GM19455 (cell line): ENCODE results near the gene COPS9.

Experiments
- ATAC-seq: cut with Tn5 transposase; IDR thresholded peaks from one replicate; pipeline ENCODE4 v1.9.1; 2021; ENCODE audit not compliant: unreplicated experiment

The COPS9 gene

DNA sequence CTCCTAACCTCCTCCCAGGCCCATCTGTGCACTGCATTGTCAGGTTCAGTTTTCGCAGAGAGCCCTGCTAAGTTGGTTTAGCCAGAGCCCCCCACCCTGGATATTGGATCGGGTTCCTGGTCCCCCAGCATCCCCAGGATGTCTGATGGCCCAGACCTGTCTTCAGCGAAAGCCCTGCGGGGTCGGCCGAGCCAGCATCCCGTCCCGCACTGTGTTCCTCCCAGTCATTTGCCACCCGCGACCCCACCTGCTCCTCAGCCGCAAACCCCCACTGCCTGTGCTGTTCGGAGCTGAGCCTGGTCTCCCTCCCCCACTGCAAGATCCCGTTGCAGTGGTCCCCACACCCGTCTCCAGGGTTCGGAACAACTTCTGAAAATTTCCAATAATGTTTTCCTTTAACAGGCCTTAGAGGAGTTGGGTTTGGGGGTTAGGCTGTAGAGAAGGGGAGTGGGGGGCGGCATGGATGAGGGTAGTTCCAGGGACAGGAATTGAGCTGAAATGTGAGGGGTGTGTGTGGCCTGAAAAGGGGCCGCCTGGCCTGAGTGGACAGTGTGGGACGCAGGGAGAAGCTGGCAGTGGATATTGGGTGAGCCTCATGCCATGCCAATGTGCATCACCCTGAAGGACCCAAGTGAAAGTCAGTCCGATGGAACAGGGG lies 1.6 kb upstream of the COPS9 start:
- no peak for ATAC-seq

DNA sequence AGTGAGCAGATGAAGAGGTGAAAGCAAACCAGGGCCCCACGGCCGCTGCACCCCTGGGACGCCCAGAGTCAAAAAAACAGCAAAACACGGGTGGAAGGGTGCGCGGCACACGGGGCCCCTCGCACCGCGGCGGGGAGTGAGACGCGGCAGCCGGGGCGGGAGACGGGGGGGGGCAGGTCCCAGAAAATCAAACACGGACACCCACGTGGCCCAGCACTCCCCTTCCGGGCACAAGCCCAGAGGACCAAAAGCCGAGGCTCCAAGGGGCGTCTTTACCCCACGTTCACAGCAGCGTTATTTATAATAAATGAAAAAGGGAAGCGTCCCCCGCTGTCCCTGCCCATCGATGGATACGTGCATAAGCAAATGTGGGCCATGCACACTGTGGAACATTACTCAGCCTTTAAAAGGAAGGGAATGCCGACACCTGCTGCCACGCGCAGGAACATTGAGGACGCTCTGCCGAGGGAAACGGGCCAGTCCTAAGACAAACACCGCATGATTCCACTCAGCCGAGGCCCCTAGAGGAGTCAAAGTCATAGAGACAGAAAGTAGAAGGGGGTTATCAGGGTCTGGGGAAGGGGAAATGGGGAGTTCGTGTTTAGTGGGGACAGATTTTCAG lies 677 bp upstream of the COPS9 start:
- peak; percentile 8 for ATAC-seq

DNA sequence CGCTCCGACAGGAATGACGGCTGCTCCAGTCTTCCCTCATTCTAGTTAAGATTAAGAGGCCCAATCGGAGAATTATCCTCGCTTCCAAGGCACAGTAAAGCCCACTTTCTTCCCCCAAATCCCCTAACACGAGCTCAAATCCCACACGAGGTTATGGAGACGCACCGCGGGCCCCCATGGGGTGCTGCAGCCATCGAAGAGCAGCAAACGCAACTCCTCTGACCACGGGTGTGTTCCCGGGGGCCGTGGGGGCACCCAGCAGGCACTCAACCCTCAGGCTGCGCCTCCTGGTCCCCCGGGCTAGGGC lies 446 bp downstream of the COPS9 start:
- ATAC-seq, result no peak

DNA sequence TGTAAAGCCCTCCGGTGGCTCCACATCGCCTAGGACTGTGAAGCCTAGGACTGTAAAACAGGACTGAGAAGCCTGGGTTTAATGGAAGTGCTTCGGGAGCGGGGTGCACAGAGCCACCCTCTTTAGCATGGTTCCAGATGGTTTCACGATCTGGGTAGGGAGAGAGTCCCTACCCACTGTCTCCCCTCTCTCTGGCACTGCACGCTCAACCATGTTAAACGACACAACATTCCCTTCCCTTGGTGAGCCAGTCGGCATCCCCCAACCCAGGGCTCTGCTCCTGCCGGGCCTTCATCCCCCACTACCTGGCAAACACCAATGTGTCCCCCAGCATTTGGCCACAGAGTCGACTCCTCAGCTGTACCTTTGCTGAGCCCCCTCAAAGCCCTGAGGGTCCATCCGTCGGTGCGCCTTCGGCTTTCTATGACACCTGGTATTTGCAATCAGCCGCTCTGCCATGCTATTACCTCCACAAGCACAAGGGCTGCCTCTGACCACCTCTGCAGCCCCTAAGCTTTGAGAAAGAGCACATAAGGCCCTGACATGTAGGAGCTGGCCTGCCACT lies 1.1 kb downstream of the COPS9 start:
- ATAC-seq, result no peak

DNA sequence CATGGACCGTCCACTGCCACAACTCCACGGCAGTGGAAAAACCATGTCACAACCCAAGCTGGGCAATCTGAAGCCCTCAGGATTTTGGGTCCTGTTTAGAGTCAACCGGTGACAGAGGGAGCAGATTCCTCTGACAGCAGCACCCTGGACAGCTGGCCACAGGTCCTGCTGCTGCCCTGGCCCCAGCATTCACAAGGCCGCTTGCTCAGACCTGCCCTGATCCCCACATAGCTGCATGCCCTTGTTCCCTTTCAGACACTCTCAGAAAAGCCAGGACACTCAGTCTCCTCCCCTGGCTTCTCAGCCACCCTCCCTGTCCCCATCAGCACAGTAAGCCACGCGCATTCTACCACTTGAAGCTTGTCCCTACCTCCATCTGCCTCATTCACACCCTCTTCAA lies 1.6 kb downstream of the COPS9 start:
- ATAC-seq, result no peak

DNA sequence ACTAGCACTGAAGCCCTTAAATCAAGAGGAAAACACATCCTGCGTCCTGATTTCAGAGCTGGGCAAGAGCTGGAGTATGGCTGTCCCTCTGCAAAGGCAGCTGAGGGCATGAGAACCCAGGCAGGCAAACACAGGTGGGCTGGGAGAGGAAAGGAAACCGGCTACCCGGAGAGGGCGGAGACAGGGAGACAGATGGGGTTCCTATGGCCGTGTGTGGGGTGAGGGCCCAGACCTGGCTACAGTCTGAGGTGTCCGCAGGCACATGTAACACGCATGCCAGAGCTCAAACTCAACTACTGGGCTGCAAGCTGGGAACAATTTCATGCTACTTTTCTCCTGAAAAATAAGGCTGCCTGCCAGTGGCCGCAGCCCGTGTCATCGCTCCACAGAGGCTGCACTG lies 2.7 kb downstream of the COPS9 start:
- no peak for ATAC-seq

DNA sequence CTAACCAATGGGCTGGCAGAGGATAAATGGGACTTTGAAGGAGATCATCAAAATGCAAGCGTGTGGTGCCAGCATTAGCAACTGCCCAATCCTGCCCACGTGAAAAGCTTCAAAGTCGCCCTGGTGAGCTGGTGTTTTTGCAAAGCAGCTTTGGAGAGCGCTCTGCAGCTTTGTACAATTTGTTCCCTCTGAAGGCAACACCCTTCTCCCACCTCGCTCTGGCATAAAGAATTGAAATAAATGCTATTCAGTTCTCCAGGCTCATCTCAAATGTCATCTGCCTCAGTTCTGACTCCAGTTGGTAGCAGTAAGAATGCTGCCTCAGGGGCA lies 3.5 kb downstream of the COPS9 start:
- ATAC-seq, result no peak

DNA sequence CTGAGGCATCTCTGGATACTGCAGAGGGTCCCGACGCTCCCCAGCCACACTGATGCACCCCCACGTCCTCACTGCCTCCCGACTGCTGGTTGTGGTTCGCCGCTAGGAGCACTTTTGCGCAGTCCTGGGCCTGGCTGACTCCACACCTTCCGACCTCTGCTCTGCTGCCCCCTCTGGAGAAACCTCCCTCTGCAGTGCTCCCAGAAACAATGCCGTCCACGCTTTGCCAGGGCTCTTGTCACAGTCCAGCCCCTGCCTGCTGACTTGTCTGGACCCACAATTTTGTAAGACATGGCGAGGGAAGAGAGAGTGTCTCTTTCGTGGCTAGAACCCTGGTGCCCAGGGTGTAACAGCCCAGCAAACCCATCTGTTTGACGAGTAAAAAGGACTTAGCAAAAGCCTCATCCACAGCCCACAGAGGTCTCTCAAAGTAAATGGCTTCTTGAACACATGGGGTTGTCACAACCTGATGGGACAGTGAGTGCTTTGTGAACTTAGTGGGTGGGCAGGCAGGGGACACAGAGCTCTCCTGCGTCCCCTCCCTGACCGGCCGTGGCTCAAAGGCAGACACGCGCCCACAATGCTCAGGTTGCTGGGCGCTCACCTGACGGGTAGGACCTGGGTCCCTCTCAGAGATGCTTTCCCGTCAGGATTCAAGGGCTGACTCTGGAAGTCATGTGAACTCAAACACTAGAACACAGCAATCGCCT lies 4.0 kb downstream of the COPS9 start:
- no peak for ATAC-seq

DNA sequence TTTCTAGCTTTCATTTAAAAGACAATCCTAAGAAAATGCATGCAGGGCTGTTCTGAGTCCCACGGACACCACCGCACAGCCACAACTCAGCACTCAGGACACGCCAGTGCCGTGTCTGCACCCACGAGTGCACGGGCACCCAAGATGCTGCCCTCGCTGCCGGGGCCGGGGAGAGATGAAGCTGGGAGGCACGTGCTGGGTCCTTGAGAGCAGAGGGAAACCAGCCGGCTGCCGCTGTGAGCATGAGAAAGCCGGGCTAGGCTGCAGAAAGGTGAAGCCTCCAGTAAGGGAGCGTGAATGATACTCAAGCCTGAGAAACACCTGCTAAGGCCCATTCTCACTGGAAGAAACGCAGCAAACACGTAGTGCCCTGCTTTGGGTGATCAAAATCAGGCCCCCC lies 4.8 kb downstream of the COPS9 start:
- no peak for ATAC-seq

DNA sequence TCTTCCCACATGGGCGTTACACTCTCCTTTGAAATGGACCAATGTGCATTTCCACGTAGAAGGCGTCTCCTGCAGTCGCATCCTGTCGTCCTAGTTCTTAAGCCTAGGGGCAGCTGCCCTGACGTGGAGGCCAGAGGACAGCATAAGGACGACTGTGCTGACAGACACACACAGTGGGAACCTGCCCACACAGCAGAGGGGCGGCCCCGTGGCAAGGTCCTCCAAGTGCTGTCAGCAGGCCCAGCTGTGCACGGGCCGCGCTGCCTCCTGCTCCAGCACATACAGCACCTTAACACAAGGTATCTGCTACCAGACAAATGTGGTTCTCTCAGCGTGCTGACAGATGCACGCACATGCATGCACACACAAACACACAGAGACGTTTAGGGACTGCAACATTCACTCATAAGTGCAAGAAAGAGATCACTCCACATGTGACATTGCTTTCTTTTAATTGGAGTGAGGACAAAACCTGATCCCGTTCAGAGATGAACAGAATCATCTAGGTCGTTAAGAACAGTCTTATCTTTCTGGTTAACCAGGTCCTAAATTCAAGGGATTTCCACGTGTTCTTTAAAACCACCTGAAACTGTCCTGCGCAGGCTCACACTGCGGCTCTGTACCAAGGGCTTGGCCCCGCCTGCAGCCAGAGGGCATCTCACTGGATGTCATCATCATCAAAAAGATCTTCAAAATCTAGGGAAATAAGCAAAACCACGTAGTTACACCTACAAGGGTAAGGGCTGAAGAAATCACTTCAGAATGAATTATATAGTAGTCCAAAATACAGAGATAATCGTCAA lies 5.5 kb downstream of the COPS9 start:
- no peak for ATAC-seq

DNA sequence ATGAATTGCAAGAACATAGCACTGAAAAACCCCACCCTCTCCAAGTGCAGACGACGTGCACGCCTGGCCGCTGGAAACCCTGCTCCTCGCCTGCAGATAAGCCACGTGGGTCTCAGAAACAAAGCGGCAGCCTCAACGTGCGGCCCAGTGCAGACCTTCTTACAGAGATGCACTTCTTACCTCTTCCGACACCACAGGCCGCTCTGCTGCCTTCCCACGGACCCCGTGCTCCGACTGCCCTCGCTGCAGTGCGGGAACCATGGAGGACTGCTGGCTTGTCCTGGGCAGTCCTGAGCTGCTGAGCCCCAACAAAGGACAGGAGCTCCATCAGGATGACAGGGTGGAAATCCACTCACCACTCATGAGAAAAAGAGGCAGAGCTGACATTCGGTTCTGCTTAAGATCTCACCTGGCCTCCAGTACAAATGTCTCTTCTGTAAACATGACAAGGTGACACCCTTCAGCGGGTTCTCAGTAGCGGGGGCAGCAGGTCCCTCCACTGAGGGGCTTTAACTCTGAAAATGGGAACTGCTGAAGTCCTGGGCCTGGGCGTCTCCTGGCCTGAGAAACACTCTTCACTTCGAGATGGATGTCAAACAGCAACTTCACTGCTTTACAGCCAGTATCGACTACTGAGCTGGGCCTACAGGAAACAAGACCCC lies 6.2 kb downstream of the COPS9 start:
- ATAC-seq, result no peak

DNA sequence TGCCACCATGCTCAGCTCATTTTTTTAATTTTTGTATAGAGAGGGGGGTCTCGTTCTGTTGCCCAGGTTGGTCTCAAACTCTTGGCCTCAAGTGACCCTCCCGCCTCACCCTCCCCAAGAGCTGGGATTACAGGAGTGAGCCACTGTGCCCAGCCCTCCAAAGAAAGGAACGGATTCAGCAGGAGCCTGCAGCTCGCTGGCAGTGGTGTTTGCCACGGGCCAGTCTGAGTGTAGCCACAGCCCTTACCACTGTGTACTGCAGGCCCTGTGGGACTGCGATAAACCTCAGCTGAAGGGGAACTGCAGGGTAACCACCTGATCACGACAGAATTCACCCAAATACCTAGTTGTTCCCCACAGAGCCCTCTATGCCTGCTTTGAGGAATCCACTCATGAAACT lies 6.8 kb downstream of the COPS9 start:
- no peak for ATAC-seq

DNA sequence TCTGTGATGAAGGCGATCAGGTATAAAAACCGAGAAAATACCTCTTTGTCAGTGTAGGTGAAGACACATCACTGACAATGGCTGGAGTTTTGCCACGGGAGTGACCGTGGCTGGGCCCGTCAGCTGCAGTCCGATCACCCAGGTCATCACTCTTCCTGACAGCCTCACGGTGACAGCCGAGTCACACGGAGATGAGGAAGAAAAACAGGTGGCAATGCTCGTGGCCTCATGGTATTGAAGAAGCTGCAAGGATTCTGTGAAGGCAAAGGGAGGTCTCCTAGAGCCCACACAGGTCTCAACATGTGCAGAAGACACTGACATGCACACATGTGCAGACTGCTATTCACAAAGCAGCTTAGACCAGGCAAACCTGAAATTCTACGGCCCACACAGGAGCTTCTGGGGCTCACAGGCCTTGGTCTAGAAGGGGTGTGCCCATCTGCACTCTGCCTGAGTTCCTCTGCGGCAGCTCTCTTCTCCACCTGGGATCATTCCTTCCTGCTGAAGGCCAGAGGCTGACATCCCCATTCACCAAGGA lies 7.4 kb downstream of the COPS9 start:
- ATAC-seq, result no peak

DNA sequence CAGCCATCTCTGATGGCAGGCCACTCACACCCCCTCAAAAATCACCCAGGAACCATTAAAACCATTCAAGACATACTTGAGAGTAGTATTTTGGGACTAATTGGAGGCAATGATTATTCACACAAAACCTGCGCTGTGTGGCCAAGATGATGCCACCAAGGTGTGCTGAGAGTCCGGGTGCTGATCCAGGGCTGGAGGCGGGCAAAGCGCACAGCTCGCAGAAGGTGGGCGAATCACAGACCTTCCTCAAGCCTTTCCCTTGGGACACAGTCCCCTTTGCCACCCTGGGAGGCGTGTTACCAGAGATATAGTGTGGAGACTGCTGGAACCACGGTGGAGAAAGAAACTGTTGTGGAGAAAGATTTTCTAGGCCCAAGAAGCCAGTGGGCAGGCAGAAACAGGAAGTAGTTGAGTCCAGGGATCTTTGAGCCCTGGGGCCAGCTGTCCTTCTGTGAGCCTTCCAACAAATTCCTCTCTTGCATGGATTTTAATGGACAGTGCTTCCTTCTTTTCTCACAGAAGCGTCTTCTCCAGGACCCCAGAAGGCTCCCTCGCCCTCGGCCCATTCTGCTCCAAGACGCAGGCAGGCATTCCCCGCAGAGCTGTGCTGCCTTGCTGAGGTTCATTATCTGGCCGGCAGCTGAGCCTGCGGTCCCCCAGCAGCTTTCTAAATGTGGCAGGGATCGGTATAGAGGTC lies 8.0 kb downstream of the COPS9 start:
- ATAC-seq, result no peak

DNA sequence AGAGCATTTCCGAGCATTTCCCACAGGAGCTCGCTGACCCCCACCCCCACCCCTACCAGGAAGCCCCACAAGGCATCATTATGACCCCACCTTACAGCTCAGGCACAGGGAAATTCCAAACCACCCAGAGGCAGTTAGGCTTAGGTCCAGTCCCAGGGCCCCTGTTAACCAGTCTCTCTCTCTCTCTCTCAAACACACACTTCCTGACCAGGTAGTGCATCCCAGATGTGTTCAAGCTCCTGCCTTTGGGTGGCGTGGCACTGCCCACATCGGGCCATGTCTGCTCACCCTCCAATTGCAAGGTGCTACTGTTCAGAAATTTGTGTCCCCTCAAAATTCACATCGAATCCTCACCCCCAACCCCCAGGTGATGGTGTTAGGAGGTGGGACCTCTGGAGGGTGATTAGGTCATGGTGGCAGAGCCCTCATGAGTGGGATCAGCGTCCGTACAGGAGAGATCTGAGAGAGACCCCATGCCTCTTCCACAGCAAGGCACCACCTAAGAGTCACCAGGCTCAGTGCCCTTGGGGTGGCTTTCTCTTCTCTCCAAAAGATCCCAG lies 8.8 kb downstream of the COPS9 start:
- no peak for ATAC-seq

DNA sequence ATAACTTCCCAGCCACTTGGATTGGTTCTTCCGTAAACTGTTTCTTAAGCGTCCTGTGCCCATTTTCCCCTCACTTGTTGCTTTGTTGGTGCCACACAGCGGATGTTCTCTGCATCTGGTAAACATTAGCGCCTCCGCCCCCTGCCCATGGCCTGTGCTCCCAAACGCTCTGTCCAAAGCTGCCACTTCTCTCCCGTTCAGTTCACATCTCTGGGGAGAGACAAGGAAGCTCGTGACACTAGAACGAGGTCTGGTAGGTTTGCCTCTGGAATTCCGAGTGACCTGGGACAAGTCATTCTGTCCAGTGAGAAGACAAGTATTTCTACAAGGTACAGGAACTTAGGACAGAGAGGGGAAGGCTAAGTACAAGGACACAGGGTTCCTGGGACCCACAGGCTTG lies 9.4 kb downstream of the COPS9 start:
- ATAC-seq, result no peak

DNA sequence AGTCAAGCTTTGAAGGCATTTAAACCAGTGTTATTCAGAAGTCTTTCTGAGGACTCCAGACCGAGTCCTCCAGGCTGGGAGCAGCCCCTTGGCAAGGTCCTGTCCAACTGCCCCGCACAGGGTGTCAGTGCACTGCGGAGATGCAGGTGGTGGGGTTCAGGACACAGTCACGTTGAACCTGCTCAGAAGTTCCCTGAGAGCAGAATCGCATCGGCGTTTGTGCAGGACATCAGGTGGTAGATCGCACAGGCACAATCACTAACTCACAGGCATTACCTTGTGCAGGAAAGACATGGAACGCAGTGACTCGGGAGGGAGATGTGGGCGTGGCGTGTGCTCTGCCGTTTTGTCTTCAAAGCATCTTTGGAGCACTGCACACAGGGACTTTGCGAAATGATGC lies 10.4 kb downstream of the COPS9 start:
- no peak for ATAC-seq

DNA sequence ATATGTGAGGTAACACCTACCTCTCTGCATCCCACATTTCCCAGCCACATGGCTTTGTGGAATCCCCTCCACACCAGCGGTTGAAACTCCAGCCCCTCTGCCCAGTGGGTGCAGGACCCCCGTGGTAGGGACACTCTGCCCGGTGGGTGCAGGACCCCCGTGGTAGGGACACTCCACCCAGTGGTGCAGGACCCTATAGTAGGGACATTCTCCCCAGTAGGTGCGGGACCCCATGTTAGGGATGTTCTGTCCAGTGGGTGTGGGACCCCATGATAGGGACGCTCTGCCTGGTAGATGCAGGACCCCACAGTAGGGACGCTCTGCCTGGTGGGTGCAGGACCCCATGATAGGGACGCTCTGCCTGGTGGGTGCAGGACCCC lies 11.5 kb downstream of the COPS9 start:
- no peak for ATAC-seq

DNA sequence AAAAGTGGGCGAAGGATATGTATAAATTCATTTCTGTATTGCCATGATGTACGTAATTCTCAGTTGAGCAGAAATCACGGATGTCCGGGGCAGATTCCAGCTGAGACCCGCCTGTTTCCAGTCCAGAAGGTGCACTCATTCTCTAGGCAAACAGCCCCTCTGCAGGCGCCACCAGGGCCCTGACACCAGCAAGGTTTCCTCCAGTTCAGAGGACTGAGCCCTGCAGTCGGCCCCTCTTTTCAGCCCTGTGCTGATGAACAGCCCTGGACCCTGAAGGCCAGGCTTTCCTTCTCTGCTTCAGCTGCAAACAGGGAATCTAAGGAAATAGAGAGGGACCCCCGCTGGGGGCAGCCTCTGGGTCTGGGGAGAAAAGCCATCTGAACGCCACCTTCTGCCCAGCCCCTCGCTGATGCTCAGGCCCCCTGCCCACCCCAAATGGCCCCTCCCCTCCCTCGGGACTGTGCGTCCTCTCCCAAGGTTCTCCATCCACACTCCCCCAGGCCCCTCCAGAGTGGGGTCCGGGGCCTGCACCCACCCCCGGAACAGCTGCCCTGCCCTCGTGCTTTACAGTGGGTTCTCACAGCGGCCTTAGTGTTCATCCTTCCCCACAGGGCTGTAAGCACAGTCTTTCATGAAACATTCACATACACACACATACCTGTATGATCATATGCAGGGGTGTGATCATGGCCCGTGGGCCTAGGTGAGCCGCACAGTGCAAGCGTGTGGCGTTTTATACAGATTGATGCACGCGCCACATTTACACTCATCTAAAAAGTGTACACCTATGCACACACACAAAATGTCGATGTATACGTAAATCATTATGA lies 12.1 kb downstream of the COPS9 start:
- ATAC-seq, result no peak
